Central memory CD4-positive, alpha-beta T cell (primary cell): ENCODE measurements around the gene CCL11.

Experiments
- DNase-seq: peaks from one replicate; pipeline ENCODE4 v3.0.0; 2022

CCL11 gene

DNA sequence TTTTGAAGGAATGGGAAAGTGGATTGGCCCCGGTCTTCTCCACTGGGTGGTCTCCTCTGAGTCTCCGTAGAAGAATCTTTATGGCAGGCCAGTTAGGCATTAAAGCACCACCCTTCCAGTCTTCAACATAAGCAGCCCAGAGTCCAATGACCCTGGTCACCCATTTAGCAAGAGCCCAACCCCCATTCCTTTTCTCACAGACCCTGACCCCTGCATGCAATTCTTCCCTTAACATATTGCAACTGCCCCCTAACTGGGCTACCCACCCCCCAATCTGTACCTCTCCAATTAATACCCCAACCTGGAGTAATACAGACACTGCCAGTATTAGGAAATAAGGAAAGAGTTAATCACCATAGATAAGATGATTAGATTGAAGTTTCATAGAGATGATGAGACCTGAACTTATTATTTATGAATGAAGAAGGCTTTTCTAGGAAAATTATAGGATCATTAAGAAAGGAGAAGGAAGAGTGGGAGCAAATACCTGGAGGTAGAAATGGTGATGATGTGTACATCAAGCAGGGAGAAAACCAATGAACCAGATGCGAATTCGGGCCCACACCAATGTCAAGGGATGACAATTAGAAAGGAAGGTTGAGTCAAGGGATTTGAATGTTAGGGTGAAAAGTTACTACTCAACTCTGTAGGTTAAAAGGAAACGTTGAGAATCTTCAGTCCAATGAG lies 28.1 kb upstream of the CCL11 start:
- no peak for DNase-seq

GRCh38 chr17:34257986-34258326 lies 27.6 kb upstream of the CCL11 start:
- no peak for DNase-seq

GRCh38 chr17:34259146-34259545 lies 26.4 kb upstream of the CCL11 start:
- DNase-seq, result no peak

DNA sequence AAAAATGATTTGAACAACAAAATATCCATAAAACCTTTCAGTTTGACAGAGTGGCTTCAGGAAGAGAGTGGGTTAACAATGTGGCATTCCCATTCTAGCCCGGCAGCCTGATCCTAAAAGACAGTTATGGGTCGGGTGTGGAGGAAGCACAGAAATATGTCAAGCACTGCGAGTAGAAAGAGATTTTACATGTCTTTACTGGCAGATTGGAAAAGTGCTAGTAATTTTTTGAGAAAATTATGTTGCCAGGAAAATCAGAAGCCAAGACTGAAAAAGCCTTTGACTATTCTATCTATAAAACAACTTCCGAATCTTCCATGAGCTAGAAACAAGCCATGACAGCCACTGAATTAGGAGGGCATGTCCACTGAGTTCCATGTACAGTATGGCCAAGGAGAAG lies 24.7 kb upstream of the CCL11 start:
- DNase-seq, result no peak

GRCh38 chr17:34261568-34262337 lies 23.8 kb upstream of the CCL11 start:
- DNase-seq, result no peak

- no peak for DNase-seq
Observed at GRCh38 chr17:34265711-34266110, 19.8 kb upstream of the CCL11 start.

GRCh38 chr17:34269969-34270368 lies 15.6 kb upstream of the CCL11 start, which contains the start of gene CCL7:
Gene CCL7 (plus strand): TSS chr17:34270221. CDS start chr17:34270291, 70 bp downstream.
- DNase-seq, result no peak

- no peak for DNase-seq
Observed at GRCh38 chr17:34275881-34276280, 9.7 kb upstream of the CCL11 start.

GRCh38 chr17:34276826-34277225 lies 8.7 kb upstream of the CCL11 start:
- no peak for DNase-seq

GRCh38 chr17:34283571-34283970 lies 2.0 kb upstream of the CCL11 start:
- no peak for DNase-seq

GRCh38 chr17:34287875-34288274 lies 2.3 kb downstream of the CCL11 start:
- DNase-seq, result no peak

DNA sequence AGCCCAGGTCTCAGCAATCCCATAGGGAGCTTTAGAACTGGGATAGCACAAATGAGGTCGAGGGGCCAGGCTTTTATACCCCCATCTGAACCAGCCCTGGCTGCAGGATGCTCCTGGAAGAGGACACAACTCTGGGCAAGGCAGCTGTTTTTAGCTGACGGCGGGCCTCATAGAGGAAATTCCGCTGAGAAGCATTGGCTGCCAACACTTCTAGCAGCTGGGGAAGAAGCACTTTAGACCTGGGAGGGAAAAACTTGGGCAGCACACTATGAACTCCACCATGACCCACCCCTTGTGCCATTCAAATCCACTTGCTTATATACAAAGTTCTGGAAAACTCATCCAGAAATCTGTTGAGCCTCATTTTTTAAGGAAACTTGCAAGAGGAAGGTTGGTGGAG lies 5.0 kb downstream of the CCL11 start:
- no peak for DNase-seq

DNA sequence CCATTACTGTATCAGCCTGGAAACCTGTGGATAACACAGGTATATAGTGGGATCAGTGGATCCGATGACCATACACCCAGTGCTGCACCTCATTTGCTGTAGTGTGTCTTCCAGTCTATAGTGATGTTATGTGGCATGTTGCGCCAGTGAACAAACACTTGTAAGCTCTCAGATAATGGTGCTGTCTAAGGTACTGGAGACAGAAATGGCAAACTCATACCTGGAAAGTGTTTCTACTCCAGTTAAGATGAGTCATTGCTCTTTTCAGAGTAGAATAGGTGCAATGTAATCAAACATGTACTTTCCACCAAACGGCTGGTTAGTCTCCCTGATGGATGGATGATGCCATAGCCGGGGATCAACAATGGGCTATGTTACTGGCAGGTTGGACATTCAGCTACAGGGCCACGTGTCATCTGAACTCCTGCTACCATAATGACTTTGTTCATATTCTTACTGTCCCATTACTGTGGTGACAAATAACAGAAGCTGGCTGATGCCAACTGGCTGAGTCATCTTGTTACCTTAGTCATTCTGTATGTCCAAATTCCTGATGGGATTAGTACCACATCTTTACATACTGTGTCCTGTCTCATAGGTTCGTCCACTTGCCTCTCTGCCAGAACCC lies 6.3 kb downstream of the CCL11 start:
- no peak for DNase-seq

DNA sequence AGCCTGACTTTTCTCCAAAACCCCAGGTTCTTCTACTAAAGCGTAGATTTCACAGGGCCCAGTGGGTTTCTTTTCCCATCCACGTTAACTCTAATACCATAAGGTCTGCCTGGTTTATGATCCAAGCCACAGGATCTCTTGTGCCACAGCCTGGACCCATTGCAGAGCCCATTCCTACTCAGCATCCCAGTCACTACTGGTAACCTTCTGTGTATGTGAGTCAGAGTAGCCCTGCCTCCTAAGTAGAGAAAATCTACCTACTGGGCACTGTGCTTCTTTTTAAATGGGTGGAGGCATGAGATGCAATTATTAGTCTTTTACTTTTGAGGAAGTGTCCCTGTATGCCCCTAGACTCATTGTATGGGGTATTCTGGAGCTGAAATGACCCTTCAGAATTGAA lies 13.5 kb downstream of the CCL11 start:
- DNase-seq, result no peak

DNA sequence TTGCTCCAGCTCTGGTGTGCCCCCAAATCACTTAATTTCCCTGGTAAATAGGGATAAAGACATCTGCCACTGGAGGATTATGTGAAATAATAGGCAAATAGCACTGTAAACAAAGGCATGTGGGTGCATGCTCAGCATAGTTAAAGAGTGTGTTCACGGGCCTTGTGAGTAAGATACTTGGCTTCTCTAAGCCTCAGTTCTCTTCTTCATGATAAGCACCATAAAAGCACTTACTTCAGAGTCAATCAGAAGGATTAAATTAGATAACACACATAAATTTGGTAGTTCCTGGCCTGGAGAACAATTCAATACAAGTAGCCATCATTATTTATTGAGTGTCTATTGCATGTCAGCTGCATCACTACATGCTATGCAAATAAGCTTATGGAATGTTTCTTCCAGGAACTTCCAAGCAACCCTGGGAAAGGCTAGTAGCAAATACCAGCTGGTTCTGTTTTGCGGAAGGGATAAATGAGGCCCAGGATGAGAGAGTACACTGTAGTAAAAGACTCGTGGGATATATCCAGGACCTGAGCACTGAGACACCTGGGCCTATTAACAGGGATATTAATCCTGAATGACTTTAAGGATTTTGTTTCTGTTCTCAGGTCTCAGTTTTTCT lies 14.5 kb downstream of the CCL11 start:
- no peak for DNase-seq

DNA sequence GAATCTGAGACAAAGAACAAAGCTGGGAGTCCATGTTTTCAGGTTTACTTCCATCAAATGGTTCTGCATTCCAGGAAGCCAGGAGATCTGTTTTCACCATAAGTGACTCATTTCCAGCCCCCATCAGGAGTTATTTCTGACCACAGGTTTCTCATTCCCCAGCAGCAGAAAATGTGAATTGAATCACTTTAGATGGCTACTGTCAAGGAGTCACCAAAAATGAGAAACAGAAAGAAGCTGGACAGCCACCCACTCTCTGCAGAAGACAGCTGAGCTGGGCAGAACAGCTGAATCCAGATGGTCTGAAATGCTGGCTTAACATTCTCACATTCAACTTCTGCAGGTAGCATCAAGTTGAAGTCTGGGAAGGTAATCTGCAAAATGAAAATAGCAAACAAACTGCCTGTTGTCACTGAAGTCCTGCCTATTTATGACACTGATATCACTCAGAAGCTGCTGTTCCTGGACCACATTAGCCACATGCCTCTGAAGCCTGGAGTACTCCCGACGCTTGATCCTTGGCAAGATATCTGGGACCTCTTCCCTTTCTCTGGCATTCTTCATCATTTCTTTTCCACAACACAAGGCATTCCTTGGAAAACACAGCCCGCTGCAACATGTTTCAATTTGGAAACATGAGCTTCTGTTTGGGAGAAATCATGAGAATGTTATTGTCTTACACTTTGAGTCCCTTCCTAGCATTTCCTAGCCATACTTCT lies 15.3 kb downstream of the CCL11 start:
- no peak for DNase-seq

DNA sequence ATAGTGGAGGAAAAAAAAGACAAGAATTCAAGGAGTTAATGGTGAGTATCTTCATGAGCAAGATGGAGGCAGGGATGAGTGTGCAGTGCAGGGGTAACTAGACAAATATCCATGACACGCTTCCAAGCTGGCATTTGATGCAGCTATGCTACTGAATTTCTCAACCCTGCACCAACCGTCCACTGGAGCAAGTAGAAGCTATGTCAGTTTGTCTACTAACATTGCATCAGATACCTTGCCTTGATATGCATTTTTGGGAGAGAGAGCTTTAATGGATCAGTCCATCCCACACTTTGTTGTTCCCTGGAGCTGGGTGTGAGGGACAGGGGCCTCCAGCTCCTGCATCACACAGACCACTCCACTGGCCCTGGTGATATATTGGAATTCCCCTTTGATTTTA lies 16.4 kb downstream of the CCL11 start:
- no peak for DNase-seq

DNA sequence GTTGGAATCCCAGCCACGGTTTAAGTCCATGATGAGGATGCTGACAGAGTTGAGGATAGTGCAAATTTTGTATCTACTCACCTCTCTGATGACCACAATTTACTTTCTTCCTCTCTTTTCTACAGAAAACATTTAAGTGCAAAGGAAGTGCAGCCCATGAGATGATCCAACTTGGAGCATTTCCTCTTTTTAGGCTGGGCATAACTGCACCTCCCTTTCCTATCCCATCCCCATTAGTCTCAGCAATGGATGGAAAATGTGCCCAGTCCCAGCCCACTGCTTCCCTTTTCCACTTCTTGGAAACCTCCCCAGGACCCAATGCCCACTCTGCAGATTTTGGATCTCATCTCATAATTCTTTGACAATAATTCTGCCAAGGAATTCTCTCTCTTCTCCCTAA lies 17.1 kb downstream of the CCL11 start:
- no peak for DNase-seq

GRCh38 chr17:34303606-34304005 lies 18.1 kb downstream of the CCL11 start:
- DNase-seq, result no peak

DNA sequence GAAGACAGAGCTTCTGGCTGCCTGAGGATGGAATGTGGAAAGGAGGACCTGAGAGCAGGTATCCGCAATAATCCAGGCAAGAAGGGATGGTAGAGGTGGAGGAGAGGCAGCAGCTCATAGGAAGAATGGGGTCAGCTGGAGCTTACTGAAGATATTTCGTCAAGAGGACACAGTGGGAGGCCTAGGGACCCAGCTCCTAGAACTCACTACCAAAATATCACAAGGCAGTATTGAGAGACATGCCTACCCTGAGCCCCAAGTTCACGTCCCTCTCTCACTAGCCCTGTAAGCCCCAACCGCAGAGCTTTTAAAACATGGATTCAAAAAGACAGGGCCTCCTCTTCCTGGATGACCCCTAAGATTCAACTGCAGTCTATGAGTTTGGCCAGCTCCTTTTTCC lies 19.5 kb downstream of the CCL11 start:
- DNase-seq, result no peak

DNA sequence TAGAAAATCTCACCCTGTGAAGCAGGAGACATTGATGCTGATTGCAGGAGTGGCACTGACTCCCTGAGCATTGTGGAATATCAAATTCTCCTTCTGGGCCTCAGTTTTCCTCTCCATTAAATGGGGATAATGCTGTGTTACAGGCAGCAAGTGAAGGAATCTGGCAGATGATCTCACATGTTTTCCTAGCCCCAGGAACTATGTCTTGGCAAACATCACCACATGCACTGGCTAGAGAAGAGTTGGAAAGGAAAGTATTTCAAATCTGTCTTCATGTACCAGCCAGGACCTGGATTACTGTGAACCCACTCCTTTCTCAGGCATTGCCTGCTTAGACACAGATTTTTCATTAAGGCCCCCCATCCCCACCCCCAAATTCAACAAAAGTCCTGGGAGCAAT lies 20.1 kb downstream of the CCL11 start:
- no peak for DNase-seq

- no peak for DNase-seq
Observed at GRCh38 chr17:34306466-34306865, 20.9 kb downstream of the CCL11 start.

DNA sequence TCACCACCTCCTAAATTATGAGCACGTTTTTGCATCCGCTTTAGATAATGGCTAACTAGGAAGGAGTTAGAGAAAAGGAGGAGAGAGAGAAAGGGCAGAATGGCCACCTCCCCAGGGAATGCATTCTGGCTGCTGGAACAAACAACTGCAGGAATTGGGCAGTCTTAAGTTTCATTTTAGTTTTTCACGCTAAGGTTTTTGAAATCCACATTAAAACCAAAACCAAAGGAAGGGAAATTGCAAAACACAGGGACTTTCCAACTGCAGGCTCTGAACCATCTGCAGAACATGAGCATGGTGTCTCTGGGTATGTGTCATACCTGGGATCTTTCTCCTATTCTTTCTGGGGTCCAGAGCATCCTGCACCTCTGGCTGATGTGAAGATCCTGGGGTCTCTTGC lies 21.6 kb downstream of the CCL11 start:
- no peak for DNase-seq
